HepG2 (cell line): ENCODE results near the gene KIZ. TPM values are rescaled to one million over a fixed set of nuclear protein-coding genes. Genes with fewer than 3 reads are reported as not detected.

Source experiments
- HOMEZ ChIP-seq: IDR thresholded peaks from 2 replicates; pipeline ENCODE4 v1.6.1; 2016; ENCODE audit warnings: low read depth
- ZBTB44 ChIP-seq: sonication (generic); formaldehyde crosslinking; IDR thresholded peaks from 2 replicates; pipeline ENCODE4 v1.4.0; 2020; ENCODE audit warnings: missing genetic modification reagents
- ZNF260 ChIP-seq: sonication (generic); formaldehyde crosslinking; IDR thresholded peaks from 2 replicates; pipeline ENCODE4 v1.4.0; 2020; ENCODE audit warnings: missing genetic modification reagents, low read depth, mild to moderate bottlenecking, borderline replicate concordance
- ZNF3 ChIP-seq: IDR thresholded peaks from 2 replicates; pipeline ENCODE4 v1.7.0; 2017; ENCODE audit warnings: inconsistent platforms
- ZNF616 ChIP-seq: sonication (generic); formaldehyde crosslinking; IDR thresholded peaks from 2 replicates; pipeline ENCODE4 v1.5.0; 2020; ENCODE audit warnings: low read depth, mild to moderate bottlenecking, missing genetic modification reagents
- ZNF704 ChIP-seq: sonication (generic); formaldehyde crosslinking; IDR thresholded peaks from 2 replicates; pipeline ENCODE4 v1.8.1; 2023; ENCODE audit warnings: mild to moderate bottlenecking, inconsistent platforms, moderate library complexity, missing genetic modification reagents, borderline replicate concordance
- polyA plus RNA-seq, 8 experiments: library from polyadenylated mRNA; depleted of rRNA in 3 of 8; stranded (reverse) in 7 of 8; unstranded in 1 of 8; fragments of >200 nt; fragmentation: Illumina TruSeq in 4 of 8; extraction: Trizol in 4 of 8; gene quantifications; 2 replicates each; pipeline versions ENCODE4 v1.2.1 to v1.2.3, GENCODE V29; 2011 to 2016; ENCODE audit warnings: low read depth in 4 of 8, missing spikeins in 1 of 8, mixed read lengths in 1 of 8; ENCODE audit not compliant: insufficient read depth in 1 of 8
- total RNA-seq, 5 experiments: library from RNA; depleted of rRNA; stranded (reverse); fragments of >200 nt; fragmentation: Illumina TruSeq; extraction: Trizol; gene quantifications; 2 replicates each; pipeline ENCODE4 v1.2.3, GENCODE V29; 2016; ENCODE audit warnings: low read depth in 1 of 5
- TF ChIP-seq, protein P1 (sequence below): sonication (generic); formaldehyde crosslinking; IDR thresholded peaks from 2 replicates; pipeline ENCODE4 v1.8.0; 2022; ENCODE audit warnings: mild to moderate bottlenecking, missing genetic modification reagents; ENCODE audit not compliant: insufficient replicate concordance
- TF ChIP-seq, protein P2 (sequence below): sonication (generic); formaldehyde crosslinking; IDR thresholded peaks from 2 replicates; pipeline ENCODE4 v1.5.1; 2020; ENCODE audit warnings: mild to moderate bottlenecking, missing genetic modification reagents, borderline replicate concordance
- TF ChIP-seq, protein P3 (sequence below): IDR thresholded peaks from 2 replicates; pipeline ENCODE4 v1.6.1; 2016; ENCODE audit warnings: low read depth, missing genetic modification reagents, missing compliant biosample characterization
- TF ChIP-seq, protein P4 (sequence below): sonication (generic); formaldehyde crosslinking; IDR thresholded peaks from 2 replicates; pipeline ENCODE4 v1.8.1; 2022; ENCODE audit warnings: mild to moderate bottlenecking, missing genetic modification reagents

The KIZ gene
- total and polyA plus RNA-seq, 2 of the 13 experiments (the other 11 are each of a cell fraction or from before 2014, with no cell fraction given), result 46.3 to 114 TPM

DNA sequence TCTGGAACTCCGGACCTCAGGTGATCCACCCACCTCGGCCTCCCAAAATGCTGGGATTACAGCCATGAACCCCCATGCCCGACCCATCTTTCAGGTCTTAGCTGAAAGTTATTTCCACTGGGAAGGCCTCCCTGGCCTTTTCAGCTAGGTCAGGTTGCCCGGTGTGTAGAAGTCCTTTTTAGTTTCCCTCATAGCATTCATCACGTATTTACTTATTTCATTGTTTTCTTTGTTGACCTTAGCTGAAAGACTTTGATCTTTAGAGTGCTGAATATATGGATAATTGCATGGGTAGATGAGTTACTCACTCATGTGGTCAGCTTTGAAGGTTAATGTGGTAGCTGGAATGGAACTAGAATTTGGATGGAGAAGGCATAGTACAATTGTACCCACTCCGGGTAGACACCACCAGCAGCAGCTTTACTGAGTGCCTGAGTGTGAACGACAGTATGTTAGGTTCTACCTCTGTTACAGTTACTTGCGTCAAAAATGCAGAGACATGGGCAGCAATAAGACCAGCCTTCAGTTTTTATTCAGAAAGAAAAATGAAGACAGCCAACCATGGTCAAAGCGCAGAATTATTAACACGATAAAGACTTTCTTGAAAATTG lies 9.1 kb downstream of the KIZ start (continued):
- TF ChIP-seq HOMEZ (peak; percentile 98), ZNF616 (CRISPR knock-in tag) (no peak), ZNF260 (CRISPR knock-in tag) (no peak), ZBTB44 (CRISPR knock-in tag) (no peak), ZNF704 (no peak), ZNF3 (peak; percentile 38; the same call in 1 of the 2 replicates)
- TF ChIP-seq, protein P1, sequence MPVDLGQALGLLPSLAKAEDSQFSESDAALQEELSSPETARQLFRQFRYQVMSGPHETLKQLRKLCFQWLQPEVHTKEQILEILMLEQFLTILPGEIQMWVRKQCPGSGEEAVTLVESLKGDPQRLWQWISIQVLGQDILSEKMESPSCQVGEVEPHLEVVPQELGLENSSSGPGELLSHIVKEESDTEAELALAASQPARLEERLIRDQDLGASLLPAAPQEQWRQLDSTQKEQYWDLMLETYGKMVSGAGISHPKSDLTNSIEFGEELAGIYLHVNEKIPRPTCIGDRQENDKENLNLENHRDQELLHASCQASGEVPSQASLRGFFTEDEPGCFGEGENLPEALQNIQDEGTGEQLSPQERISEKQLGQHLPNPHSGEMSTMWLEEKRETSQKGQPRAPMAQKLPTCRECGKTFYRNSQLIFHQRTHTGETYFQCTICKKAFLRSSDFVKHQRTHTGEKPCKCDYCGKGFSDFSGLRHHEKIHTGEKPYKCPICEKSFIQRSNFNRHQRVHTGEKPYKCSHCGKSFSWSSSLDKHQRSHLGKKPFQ, result peak; percentile 50
- TF ChIP-seq, protein P2, sequence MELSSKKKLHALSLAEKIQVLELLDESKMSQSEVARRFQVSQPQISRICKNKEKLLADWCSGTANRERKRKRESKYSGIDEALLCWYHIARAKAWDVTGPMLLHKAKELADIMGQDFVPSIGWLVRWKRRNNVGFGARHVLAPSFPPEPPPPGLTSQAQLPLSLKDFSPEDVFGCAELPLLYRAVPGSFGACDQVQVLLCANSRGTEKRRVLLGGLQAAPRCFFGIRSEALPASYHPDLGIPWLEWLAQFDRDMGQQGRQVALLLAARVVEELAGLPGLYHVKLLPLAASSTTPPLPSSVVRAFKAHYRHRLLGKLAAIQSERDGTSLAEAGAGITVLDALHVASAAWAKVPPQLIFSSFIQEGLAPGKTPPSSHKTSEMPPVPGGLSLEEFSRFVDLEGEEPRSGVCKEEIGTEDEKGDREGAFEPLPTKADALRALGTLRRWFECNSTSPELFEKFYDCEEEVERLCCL (CRISPR knock-in tag), result no peak
- TF ChIP-seq, protein P3, sequence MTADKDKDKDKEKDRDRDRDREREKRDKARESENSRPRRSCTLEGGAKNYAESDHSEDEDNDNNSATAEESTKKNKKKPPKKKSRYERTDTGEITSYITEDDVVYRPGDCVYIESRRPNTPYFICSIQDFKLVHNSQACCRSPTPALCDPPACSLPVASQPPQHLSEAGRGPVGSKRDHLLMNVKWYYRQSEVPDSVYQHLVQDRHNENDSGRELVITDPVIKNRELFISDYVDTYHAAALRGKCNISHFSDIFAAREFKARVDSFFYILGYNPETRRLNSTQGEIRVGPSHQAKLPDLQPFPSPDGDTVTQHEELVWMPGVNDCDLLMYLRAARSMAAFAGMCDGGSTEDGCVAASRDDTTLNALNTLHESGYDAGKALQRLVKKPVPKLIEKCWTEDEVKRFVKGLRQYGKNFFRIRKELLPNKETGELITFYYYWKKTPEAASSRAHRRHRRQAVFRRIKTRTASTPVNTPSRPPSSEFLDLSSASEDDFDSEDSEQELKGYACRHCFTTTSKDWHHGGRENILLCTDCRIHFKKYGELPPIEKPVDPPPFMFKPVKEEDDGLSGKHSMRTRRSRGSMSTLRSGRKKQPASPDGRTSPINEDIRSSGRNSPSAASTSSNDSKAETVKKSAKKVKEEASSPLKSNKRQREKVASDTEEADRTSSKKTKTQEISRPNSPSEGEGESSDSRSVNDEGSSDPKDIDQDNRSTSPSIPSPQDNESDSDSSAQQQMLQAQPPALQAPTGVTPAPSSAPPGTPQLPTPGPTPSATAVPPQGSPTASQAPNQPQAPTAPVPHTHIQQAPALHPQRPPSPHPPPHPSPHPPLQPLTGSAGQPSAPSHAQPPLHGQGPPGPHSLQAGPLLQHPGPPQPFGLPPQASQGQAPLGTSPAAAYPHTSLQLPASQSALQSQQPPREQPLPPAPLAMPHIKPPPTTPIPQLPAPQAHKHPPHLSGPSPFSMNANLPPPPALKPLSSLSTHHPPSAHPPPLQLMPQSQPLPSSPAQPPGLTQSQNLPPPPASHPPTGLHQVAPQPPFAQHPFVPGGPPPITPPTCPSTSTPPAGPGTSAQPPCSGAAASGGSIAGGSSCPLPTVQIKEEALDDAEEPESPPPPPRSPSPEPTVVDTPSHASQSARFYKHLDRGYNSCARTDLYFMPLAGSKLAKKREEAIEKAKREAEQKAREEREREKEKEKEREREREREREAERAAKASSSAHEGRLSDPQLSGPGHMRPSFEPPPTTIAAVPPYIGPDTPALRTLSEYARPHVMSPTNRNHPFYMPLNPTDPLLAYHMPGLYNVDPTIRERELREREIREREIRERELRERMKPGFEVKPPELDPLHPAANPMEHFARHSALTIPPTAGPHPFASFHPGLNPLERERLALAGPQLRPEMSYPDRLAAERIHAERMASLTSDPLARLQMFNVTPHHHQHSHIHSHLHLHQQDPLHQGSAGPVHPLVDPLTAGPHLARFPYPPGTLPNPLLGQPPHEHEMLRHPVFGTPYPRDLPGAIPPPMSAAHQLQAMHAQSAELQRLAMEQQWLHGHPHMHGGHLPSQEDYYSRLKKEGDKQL (CRISPR knock-in tag), result peak; percentile 95
- TF ChIP-seq, protein P4, sequence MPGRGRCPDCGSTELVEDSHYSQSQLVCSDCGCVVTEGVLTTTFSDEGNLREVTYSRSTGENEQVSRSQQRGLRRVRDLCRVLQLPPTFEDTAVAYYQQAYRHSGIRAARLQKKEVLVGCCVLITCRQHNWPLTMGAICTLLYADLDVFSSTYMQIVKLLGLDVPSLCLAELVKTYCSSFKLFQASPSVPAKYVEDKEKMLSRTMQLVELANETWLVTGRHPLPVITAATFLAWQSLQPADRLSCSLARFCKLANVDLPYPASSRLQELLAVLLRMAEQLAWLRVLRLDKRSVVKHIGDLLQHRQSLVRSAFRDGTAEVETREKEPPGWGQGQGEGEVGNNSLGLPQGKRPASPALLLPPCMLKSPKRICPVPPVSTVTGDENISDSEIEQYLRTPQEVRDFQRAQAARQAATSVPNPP (CRISPR knock-in tag), result no peak
